GM18951 (cell line): Measurements from ENCODE around the gene TFF2.

Experiments
- POLR2A ChIP-seq: IDR thresholded peaks from 4 replicates; pipeline ENCODE4 v1.6.1; 2011; ENCODE audit warnings: mild to moderate bottlenecking; ENCODE audit not compliant: insufficient read length, insufficient read depth; ENCODE audit errors: extremely low read depth
- in situ Hi-C: fragments of 300-500 bp; cut with MboI; formaldehyde crosslinking; loops from one replicate; pipeline ENCODE4 v1.12.0; 2022; ENCODE audit warnings: low sequenced_read_pairs, mixed read lengths, inconsistent platforms; ENCODE audit not compliant: unreplicated experiment

The TFF2 gene

DNA sequence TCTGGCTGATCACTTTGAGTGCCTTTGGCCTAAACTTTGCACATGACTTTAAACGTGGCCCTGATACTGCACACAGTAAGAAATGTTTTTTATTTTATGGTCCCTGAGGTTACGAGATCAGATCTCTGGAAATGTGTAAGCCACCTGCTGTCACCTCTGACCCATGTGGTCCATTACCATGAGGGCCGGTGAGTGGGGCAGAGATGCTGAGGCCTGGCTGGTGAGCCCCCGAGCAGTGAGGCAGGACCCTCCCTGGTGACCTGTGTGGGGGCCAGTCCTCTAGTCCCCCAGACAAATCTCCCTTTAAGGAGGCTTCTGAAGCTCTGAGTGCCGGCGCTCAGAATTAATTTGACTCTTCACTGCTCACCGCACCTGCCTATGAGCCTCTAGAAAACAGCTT lies 48.0 kb downstream of the TFF2 start:
- TF ChIP-seq POLR2A: no peak
- in situ Hi-C loops: no loop called here

DNA sequence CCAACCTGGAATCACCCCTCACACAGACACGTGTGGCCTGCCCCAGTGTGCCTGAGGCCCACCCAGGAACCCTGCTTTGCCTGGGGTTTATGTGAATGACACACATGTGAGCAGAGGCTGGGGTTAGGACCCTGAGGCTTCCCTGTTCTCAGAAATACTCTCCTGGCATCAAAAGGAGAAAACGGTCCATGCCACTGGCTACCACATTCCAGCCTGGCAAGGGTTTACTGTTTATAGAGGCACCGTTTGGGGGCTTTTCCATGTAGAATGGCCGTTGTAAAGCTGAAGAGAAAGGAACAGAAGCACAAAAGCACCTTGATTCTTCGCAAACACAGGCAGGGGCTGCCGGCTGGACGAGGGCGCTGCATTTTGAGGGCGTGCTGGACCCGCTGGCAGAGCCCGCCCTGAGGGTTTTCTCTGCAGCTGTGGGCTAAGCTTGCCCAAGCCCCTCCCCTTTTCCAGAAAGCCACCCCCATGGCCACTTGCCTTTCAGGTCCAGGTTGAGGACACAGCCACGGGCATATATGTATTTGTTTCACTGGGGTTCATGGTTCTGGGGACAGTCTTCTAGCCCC lies 48.6 kb downstream of the TFF2 start:
- TF ChIP-seq POLR2A: no peak
- in situ Hi-C loops: no loop called here

DNA sequence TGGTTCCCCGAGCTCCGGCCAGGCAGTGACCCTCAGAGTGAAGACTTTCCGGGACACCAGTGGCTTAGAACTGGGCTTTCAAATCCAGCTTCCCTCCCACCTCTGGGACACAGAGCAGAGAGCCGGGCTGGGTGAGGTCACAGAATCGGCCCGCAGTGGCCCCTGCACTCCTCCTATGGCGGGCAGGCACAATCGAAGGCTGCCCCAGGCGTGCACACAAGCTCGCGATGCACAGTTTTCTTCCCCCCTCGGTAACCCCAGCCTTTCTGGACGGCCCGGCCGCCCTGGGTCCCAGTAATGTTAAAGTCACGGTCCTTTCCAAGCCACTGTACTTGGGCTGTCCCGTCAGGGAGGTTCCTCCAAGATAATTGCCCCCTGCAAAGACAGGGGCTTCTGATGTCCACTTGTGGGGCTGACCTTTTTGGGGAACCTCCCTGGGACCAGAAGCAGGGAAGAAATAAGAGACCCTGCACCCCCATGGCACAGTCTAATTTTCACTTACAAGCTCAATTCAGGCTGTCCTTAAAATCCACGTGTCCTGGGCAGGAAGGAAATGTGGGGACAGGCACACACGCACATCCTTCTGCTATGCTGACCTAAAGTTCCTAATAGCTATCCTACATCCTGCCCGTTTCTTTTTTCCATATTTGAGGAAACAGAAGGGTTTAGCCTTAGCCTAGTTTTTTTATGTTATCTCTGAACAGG lies 49.3 kb downstream of the TFF2 start:
- TF ChIP-seq POLR2A: no peak
- in situ Hi-C loops: no loop called here

DNA sequence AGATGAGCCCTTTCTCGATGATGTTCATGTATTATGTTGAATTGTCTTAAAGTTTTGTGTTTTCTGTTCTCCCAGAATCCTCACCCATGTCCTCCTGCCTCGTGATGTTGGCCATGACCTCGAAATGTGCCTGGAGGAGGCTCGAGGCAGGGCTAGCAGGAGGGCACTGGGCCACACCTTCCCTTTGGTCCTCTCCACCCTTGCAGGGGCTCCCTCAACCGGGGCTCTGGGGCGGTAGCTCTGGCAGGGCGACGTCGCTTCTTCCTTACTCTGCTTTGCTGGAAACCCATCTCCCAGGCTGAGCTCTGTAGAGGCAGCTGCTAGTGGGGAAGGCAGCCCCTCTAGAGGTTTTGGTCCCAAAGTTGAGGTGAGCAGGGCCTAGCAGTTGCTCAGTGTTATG lies 49.8 kb downstream of the TFF2 start:
- TF ChIP-seq POLR2A: no peak
- in situ Hi-C loops: no loop called here

DNA sequence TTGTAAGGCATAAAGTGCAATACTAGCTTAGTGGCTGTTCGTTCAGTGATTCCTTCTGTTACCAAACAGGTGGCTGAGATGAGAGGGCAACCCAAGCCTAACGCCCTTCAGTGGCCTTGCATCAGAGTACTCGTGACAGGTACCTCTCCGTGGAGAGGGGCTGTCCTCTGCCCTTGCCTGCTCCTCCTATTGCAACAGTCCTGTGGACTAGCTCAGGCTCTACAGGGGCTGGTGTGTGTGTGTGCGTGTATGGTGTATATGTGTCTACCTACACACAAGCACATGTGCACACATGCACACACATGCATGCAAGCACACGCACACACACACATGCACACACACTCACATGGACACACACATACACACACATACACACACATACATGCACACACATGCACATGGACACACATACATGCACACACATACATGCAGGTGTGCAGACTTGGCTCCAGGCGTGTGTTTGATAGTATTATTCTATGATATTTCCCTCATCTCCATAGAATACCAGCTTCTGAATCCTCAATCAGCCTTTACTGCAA lies 50.7 kb downstream of the TFF2 start:
- TF ChIP-seq POLR2A: no peak
- in situ Hi-C loops: no loop called here

DNA sequence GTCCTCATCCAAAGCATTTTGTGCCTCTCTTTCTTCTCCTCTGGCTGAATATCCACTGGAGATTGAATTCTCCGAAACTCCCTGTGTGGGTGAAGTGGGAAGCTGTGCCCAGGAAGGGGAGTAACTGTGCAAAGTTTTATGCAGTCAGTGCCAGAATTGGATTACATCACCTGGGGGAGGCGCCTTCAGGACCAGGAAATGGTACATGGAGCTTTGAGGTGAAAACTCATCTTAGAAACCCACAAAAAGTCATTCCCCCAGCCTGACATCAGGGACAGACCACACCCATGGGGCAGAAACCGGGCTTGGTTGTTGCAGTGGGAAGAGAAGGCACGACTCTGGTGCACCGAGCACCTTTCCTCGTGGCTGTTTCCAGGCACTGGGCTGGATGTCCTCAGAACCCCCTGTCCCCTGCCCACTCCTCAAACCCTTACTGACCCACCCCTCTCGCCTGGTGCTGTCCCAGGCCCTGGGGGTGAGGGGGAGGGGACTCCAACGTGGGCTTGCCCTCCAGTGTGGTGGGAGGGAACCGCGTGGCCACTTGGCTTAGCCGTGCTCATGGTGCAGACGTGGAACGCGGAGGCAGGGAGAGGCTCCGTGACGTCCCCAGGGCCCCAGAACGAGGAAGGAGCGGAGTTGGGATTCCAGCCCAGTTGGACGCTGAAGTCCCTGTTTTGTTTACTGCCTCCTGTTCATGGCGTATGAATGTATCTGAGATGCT lies 51.3 kb downstream of the TFF2 start:
- in situ Hi-C loops: no loop called here

DNA sequence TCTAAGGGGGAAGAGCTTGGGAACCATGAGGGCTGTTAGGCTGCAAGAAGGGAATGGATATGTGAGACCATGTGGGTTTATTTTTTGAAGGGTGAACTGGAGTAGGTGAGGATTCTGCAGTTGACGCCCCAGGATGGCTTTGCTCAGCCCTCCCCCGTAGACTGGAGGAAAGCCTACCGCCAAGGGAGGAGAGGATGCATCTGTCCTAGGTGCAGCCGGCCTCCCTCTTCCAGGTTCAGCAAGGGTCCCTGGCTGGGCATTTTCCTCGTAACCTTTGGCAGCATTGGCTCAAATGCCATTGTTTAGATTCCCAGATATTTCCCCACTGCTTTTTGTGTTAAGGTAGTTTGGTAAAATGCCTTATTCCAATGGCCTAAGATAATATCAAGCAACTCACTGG lies 52.1 kb downstream of the TFF2 start:
- TF ChIP-seq POLR2A: no peak

More for the DNA sequence above, 51.3 kb downstream of the TFF2 start:
- TF ChIP-seq POLR2A: no peak

DNA sequence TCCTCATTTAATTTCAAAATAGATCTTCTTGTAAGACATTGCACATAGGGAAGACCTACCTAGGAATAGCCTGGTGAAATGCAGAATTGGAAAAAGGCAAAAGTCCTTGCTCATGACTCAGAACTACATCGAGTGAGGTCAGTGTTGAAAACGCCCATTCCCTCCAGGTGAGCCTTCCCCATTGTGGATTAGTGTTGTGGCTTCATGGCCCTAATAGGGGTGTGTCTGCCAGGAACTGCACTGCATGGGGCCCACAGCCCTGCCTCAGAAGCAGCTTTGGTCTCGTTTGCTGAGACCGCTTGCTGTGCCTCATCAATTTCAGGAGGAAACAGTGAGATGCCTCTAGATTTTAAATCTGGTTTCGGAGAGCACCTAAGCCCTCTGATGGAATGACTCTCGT lies 52.6 kb downstream of the TFF2 start:
- in situ Hi-C loops: no loop called here
- no peak for TF ChIP-seq POLR2A

More for the DNA sequence above, 52.1 kb downstream of the TFF2 start:
- in situ Hi-C loops: no loop called here

DNA sequence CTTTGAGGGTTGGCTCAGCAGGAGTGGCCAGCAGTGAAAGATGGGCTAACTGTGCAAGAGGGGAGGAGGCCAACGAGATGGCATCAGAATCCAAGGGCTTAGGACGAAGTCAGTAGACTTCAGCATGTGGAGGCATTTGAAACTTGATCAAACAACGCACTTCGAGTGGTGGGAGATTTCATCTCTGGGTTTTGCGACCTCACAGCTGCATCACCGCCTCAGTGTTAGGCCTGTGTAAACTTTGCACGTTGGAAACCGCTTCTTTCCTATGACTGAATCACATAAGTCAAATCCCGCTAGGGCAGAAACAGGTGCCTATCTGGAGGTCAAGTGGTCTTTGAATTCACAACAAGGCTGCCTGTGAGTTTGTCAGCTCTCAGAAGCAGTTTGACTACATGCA lies 53.4 kb downstream of the TFF2 start:
- TF ChIP-seq POLR2A: no peak
- in situ Hi-C loops: no loop called here

DNA sequence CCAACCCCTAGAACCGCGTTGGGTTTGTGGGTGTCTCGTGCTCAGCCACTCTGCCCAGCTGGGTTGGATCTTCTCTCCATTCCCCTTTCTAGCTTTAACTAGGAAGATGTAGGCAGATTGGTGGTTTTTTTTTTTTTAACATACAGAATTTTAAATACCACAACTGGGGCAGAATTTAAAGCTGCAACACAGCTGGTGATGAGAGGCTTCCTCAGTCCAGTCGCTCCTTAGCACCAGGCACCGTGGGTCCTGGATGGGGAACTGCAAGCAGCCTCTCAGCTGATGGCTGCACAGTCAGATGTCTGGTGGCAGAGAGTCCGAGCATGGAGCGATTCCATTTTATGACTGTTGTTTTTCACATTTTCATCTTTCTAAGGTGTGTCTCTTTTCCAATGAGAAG lies 54.3 kb downstream of the TFF2 start:
- in situ Hi-C loops: no loop called here

More for the DNA sequence above, 54.3 kb downstream of the TFF2 start:
- TF ChIP-seq POLR2A: no peak
